HCT116 (cell line): ENCODE data around the gene RFLNA.

Source experiments
- CEBPB ChIP-seq: IDR thresholded peaks from 2 replicates; pipeline ENCODE4 v1.6.1; 2012; ENCODE audit warnings: low read depth
- CTCF ChIP-seq, 3 experiments: fragments of 200-600 bp in 1 of 3; sonication (generic) in 1 of 3; IDR thresholded peaks in 2 of 3; conservative IDR thresholded peaks in 1 of 3; 2 replicates each; pipeline ENCODE4 v1.5.1; 2012 to 2017; ENCODE audit warnings: low read depth in 2 of 3, low read length in 2 of 3, antibody characterized with exemption in 1 of 3, borderline replicate concordance in 1 of 3, control low read depth in 1 of 3, mild to moderate bottlenecking in 1 of 3, mixed read lengths in 1 of 3, mixed run types in 1 of 3, moderate library complexity in 1 of 3; ENCODE audit not compliant: insufficient read depth in 1 of 3
- ELF1 ChIP-seq: IDR thresholded peaks from 2 replicates; pipeline ENCODE4 v1.6.1; 2012; ENCODE audit warnings: low read depth, borderline replicate concordance
- POLR2A ChIP-seq: IDR thresholded peaks from 2 replicates; pipeline ENCODE4 v1.7.0; 2011; ENCODE audit warnings: borderline replicate concordance; ENCODE audit not compliant: insufficient read depth, insufficient read length; ENCODE audit errors: extremely low read depth
- POLR2AphosphoS5 ChIP-seq: IDR thresholded peaks from 2 replicates; pipeline ENCODE4 v1.6.1; 2011; ENCODE audit warnings: mild to moderate bottlenecking, low read depth, low read length, moderate library complexity

- TF ChIP-seq POLR2AphosphoS5: no peak
- TF ChIP-seq POLR2A: no peak
- no peak for TF ChIP-seq CEBPB
- TF ChIP-seq CTCF (IDR thresholded peaks at IDR 0.05 in 2 of 3, conservative IDR thresholded peaks at IDR 0.05 in 1 of 3; ENCODE audit: borderline replicate concordance in 1 of 3, insufficient read depth in 1 of 3, low read depth in 2 of 3, low read length in 2 of 3): no peak
- TF ChIP-seq ELF1: no peak
Observed at GRCh38 chr12:124309231-124309630, 14.3 kb downstream of the RFLNA start.
